ENCODE measurements around the gene MMS22L.

MMS22L gene

DNA sequence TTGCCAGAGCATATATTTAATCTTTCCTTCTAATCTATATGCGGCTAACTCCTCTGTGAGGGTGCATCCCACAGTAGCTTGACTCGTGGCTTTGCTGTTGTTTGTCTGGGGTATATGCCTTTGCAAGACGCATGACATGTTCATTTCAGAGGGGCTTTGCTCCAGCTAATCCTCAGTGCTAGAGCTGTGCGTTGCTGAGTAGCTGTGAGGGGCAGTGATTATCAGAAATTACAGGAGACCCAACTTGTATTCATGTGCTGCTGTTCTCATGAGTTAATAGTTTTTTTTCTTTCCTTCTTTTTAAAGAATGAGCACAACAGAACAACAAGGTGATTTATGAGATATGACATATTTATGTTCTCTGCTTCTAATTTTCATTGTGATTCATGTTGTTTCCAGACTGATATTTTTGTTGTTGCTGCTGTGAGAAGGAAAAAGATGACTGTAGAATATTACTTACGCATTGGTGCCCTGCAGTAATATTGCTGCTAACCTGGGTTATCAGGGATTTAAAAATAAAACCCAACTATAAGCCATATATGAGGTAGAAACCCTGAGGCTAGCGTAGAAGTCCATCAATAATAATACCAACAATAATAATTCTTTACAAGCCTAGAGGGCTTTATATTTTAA is 190.2 kb downstream of the MMS22L start:
- no peak for DNase-seq (ENCODE audit: low read depth, low spot score)
